Muscle of arm (tissue), 12 donors: ENCODE data around the gene DSCAM. TPM values are rescaled to one million over a fixed set of nuclear protein-coding genes. Genes with fewer than 3 reads are reported as not detected.
A peak's percentile ranks its signal among the peaks of the same experiment; 100 is the strongest.
"Not testable (repeated sequence)": the region's sequence is repeated elsewhere in the genome, so short reads cannot be mapped to it uniquely, and the experiment has no call there.

Experiments used
- DNase-seq: peaks from one replicate; pipeline ENCODE4 v3.0.0-alpha.2; 2013
- polyA plus RNA-seq, 12 donors: library from polyadenylated mRNA; unstranded; fragments of 120-200 nt; gene quantifications; one replicate each; pipeline ENCODE4 v1.2.1, GENCODE V29; 2013; ENCODE audit not compliant: insufficient read length in 12 of 12

The DSCAM gene
- polyA plus RNA-seq, 12 donors: 0.54 to 2.2 (median 1.4) TPM; not detected in 1

DNA sequence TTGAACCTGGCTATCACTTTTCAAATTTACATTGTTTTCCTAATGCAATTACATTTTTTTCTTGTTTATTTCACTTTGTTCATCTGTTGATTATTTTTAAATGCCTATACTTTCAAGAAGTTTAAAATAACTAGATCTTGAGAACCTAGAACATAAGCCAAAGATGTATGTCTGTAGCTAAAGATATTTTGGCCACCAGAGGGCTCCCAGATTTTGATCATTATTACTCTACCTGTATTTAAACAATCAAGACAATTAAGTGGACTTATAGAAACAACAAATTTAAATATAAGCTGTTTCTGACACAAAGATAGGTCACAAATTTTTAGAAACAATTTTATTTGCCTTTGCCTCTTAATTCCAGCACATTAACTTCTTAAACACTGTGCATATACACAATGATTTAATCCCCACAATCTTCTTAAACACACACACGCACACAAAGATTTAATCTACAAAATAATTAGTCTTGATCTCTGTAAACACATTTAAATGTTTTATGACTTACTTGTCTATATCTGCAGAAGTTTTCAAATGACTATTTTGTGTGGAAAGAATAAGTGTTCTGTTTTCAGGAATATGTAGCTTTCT, 380.0 kb downstream of the DSCAM start:
- peak; percentile 46 for DNase-seq

DNA sequence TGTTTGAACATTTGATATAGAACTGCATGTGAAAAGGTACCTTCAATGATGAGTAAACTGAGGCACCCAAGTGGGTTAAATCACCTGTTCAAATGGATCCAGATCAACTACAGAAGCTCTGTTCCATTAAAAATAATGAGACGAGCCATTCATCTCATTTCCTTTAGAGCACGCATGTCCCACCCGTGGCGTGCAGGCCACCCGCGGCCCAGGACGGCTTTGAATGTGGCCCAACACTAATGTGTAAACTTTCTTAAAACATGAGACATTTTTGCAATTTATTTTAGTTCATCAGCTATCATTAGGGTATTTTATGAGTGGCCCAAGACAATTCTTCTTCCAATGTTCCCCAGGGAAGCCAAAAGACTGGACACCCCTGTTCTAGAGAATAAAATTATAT, 381.6 kb downstream of the DSCAM start:
- no peak for DNase-seq

DNA sequence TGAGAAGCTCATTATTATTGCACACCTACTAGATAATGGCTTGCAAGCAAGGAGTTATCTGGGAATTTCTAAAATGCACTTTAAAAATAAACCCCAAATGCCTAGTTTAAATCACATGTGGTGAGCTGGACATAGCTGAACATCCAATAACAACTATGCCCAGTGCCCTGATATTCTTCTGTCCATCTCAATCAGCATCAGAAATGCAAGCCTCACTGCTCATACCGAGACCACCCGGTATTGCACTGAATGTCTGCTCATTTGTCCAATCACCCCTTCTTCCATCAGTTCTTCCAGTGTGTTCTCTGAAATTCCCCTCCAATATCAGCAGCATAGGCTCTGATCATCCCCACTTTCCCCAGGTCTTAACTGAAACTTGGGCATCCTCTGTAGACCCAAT, 383.8 kb downstream of the DSCAM start:
- no peak for DNase-seq

DNA sequence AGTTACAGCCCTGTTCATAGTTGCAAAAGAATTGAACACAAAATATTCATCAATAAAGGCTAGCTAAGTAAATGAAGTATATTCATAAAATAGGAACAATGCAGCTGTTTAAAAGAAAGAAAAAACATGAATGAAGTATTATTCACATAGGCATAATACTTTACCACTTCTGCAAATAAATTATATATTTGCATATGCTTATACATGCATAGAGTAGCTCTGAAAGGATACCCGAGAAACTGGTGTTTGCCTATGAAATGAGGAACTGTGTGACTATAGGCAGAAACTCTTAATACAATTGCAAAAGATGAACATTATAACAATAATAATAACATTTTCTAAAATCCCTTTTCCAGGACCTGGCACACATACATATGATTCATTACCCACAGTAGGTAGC, 385.9 kb downstream of the DSCAM start:
- no peak for DNase-seq

DNA sequence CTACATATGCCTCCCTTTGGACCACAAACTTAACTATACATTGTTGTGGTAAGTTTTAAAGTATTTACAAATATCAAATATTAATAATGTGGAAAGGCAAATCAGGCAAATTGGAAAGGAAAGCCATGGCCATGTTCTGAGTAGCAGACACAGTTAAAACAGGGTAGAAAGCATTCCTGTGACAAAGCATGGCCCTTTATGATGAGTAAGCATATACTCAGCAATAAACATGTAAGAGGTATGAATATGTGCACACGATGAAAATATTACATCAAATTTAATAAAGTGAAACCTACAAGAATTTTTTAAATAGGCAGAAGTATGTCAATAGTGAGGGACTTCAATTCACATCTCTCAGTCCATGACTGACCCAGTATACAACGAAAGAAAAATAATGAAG, 389.2 kb downstream of the DSCAM start:
- no peak for DNase-seq

DNA sequence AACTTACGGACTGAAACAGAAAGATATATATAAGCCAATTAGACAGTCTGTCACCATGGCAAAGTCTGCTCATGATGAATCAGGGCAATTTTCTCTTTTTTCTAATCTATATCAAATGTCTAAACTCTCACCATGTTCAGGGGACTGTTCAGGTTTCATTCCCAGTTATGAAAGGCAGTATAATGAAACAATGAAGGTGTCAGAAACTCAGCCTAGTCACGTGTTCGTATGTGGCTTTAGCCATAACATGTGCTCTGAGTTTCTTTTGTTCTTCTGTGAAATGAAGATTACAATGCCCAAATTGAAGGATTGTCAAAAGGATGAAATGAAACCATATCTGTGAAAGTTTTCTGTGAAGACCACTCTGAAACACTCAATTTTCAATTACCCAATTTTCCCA, 392.9 kb downstream of the DSCAM start:
- no peak for DNase-seq

DNA sequence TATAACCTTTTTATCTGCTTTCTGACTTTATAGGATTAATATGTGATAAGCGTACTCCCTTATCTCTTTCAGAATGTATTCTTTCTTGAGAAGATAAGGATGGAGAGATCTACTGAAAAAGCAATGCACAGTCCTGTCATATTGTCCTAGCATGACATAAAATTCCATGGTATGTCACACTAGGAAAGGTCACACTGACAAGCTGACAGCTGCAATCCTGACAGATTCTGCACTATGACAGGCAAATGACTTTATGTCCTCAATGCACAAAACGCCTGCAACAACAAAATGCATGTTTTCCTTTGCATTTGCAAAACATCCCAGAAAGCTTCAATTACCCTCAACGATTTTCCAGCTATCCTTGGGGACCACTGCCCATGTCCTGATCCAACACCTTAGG, 393.8 kb downstream of the DSCAM start:
- DNase-seq: no peak

DNA sequence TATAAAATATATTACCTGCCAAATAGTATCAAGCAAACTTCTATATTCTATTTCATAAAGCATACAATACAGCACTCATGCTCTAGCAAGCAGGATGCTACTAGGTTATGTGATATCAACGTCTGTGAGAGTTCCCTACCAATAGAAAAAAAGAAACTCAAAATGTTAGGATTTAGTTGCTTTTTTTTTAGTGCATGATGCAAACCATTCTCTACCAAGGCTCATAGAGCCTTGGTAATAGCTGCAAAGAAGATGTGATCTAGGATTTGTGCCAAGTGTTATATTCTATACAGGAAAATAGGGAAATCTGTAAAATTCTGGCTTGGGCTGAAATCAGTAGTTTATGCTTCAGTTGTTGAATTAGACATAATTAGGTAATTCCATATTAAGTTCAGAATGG, 394.4 kb downstream of the DSCAM start:
- no peak for DNase-seq

DNA sequence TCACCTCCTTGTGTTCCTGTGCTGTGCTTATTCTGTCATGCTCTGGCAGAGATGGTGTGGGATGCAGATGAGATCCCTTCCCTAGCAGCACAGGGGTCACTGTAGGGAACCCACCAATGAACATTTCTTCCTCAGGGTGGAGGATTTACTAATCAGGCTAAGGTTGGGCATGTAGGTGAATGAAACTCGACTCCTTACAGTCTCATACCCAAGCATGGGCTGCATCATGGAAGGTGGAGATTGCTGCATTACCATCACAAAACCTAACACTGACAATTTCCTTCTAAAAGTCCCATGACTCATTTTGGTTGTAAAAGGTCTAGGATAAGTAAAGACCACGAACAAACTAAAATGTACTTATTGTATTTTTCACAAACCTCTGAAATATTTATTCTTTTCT, 399.9 kb downstream of the DSCAM start:
- no peak for DNase-seq

DNA sequence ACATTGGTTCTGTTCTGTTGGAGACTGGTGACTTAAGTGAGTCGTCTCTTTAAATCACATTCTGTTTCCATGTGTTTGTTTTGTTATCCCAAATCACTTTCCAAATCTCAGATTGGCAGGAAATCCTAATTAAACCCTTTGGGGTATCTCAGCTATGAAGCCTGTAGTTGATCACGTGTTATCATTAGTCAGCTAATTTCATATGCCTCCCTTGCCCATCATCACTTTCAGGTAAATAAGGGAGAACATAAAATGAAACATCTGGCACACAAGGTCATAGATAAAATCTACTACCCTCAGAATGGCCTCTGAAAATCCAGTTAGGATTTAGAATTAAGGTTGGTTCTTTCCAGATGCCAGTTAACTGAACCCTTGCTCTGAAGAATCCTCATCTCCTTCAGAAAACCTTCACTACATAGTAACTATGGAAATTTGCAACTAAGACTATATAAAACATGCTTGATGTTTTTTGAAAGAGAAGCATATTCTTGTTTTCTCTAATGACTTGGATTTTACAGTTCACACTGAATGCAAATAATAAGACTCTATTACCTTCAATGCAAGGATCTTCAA, 401.5 kb downstream of the DSCAM start:
- no peak for DNase-seq

DNA sequence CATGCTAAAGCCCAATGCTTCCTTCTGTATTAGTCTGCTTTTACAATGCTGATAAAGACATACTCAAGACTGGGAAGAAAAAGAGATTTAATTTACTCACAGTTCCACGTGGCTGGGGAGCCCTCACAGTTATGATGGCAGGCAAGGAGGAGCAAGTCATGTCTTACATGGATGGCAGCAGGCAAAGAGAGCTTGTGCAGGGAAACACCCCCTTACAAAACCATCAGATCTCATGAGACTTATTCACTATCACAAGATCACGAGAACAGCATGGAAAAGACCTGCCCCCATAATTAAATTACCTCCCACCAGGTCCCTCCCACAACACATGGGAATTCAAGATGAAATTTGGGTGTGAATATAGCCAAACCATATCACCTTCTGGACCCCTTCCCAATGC, 407.4 kb downstream of the DSCAM start:
- not testable (repeated sequence) for DNase-seq

DNA sequence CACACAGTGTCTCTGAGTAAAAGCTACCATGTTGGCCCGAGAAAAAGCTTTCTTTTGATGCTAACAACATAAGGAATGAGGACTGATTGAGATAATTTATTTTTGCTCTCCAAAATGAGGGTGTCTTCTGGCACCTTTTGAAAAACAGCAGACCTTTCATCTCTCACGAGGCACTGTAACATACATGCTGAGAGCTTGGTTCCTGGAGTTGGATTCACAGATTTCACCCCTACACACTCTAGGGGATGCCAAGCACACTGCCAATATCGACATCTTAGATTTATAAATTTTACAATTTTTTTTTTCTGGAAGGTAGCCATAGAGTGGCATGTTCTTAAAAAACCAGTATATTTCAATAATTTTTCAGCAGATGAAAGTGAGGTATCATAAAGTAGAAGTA, 408.3 kb downstream of the DSCAM start:
- DNase-seq: no peak

DNA sequence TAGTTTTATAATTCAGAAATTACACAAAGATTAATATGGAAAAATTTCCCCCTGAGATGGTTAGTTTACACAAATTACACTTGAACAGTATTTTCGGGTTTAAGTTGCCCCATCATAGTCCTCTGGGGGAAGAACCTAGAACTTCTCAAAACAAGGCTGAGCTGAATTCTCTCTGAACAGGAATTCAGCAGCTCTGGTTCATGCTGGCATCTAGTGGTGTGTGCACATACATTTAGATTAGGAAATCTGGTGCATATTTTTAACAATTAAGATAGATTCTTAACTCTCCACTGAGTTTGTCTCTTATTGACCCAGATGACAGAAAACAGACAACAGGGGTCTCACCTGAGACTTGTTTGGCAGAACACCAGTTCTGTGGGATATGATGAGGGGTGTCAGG, 410.7 kb downstream of the DSCAM start:
- DNase-seq: no peak

DNA sequence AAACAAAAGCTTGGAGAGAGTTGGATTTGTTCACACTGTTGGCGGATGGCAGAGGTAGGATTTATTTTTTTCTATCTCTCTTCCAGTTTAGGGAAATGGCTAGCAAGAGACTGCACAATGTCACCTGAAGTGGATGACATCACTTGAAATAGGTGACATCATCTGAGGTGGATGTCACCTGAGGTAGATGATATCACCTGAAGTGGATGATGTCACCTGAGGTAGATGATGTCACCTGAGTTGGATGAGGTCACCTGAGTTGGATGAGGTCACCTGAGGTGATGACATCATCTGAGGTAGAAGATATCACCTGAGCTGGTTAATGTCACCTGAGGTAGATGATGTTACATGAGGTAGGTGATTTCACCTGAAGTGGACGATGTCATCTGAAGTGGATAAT, 413.4 kb downstream of the DSCAM start:
- no peak for DNase-seq

DNA sequence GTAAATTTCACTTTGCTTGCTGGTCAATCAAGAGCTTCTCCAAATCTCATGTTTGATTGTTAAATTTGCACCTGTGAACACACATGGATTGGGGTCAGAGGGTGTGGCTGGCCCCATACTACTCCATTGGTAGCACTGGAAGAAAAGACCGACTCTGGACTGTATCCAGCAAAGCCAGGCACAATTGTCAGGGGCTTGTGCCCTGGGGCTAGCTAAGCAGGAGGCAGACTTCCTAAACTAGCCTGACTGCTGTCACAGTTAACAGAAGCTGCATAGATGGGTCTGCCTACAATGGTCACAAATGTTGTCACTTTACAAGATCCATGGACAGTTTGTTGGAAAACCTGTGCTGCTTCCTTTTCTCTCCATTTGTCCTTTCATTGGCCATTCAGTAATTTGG, 421.0 kb downstream of the DSCAM start:
- no peak for DNase-seq

DNA sequence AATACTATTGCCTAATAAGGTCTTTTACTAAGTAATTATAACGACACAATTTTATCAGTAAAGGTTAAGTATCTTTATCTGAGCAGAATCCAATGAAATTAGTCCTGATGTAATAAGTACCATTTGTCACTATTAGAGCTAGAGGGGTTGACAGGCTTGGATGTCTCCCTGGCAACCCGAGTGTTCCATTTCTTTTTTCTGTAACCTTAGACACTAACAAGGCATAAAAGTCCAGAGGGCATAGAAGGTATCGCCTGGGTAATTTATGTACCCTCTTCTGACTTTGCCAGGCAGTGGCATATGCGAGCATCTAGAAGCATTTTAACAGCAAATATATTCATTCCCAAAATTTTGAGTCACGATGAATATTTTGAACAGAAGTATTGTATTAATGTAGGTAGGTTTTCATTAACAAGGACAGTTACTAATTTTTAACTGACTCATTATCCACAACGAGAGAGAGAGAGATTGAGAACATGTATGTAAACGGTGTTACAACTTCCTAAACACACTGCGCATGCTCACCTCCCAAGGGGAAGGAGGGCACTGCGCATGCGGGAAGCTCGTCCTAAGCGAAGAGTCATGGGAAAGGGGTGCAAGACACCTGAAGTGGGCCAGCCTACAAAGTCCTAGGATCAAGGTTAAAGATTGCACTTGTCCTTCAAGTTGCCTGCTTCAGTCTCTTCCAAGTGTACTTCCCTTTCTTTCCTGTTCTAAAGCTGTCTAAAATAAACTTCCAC, 423.9 kb downstream of the DSCAM start:
- no peak for DNase-seq

DNA sequence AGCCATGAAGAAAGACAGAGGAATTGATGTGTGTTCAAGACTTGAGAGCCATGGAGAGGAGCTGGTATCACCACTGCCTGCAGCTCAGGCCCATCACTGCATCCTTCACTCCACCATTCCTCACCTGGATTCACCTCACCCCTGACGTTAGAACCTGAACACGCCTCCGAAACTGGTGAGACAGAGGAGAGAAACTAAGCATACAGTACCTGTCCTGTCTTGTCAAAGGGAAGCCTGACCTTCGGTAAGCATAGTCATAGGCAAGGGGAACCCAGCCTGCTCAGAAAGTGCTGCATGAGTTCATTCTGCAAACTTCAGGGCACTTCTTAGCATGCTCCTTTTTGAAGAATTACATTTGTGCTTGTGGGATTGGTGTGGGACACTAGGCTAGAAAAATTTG, 425.8 kb downstream of the DSCAM start:
- no peak for DNase-seq

DNA sequence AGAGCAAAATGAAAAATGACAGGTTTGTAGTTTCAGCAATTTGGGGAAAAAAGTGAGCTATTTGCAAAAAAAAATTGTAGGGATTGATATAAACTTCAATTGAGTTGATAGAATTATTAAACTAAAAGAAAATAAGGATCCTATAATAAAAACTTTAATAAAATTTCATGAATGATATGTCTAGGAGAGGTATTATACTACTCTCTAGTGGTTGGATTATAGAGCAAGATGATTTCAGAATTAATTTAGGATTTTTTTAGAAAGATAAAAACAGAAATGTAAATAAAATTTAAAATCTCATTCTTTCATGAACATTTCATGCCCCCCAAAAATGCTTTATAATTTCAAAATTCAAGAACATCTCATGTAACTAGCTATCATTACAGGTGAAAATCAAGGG, 430.4 kb downstream of the DSCAM start:
- DNase-seq: no peak

DNA sequence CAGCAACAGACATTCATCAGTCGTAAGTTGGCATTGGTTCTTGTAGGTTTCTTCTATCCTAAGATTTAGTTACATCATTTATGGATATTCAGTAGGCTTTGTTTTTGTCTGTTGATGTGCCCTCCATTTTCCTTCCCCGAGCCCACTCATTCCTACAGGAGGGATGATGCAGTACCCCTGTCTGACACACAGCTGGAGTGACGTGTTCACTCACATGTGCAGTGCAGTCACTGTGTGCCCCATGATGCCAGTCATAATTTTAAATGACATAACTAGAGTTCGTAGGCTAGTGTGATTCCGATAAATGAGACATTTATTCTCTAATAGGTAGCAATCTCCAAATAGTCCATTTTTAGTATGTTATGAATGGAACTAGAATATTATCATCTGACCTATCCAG, 438.4 kb downstream of the DSCAM start:
- no peak for DNase-seq

DNA sequence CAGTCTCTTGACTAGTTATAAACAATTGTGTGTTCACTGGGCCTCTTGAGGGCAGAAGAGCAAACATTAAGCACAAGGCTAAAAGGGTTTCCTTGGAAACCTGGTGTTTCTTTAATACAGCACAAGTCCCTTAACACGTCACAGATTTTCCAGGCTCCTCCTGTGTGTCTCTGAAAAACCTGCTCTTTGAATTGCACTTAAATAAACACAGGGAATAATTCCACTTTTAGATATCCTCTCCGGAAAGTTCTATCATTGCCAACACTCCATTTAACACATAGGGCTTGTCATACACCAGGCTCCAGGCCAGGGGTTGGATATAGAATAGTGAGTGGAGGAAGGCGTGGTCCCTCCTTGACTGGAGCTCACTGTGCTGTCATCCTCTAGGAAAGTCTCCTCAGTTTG, 442.6 kb downstream of the DSCAM start:
- DNase-seq: peak; percentile 85

DNA sequence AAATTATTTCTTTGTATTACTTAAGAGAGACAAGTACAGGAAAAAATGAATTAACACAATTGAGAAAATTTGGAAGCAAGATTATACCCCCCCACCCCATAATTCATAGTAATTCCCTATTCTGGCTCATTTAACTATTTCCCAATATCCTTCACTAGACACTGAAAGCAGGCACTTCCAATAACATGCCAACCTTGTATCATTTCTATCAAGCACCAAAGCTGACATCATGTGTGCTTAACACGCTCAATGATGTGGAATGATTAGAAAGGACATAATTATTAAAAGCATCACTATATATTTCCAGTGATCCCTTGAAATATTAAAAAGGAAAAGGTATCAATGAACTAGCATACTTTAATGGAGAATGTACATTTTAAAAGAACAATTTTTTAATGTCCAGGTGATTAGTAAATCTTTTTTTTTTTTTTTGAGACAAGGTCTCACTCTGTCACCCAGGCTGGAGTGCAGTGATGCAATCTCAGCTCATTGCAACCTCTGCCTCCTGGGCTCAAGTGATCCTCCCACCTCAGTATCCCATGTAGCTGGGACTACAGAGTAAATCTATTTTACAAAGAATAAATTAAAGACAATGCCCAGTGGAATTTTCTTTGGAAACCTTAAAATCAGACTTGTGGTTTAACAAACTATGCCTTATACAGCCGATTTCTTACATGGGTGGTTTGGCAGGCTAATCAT, 443.9 kb downstream of the DSCAM start:
- no peak for DNase-seq

DNA sequence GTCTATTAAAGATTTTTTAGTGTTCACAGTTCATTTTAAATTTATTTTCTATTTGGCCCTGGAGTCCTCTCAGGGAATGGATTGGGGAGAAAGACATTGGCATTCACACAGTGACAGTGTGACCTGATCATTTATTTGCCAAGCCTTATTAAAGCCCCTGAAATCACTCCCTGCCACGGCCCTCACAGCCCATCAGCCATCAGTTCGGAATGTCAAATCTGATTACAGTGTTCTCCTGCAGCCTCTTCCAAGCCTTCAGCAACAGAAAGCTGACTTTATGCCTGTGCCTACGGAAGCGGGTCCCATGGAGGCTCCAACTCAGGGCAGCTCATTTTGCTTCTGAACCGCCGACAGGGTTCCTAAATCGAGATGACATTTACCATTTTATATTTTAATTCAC, 451.2 kb downstream of the DSCAM start:
- DNase-seq: no peak

DNA sequence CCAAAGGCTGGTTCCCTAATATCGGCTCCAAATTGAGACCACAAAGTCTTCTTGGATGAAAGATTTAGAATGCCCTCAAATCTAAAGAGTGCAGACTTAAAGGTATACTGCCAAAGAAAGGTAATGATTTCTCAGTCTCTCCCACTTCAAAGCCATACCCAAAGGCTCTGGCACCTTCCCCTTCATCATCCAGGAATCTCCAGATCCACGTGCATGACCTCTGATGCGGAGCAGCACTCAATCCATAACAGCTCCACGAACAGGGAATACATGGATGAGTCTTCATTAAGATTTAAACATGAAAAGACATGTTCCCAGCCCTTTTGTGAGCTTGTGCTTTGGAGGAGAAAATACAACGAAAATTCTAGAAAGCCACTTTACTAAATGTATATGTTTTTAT, 453.9 kb downstream of the DSCAM start:
- no peak for DNase-seq
